Natural killer cell (primary cell): ENCODE results near the gene CRYZL1. TPM values are rescaled to one million over a fixed set of nuclear protein-coding genes. Genes with fewer than 3 reads are reported as not detected.

Experiments used
- ATAC-seq, 3 donors: fragments of 150-1000 bp in 2 of 3; fragments of 200-7000 bp in 1 of 3; cut with Tn5 transposase; 1 replicate in 1 of 3; 2 replicates in 2 of 3; pipeline ENCODE4 v1.10.0; 2021; ENCODE audit warnings: mild to moderate bottlenecking in 2 of 3, moderate library complexity in 2 of 3
- DNase-seq, 2 donors: peaks; one replicate each; pipeline versions ENCODE4 v3.0.0 to v3.0.0-alpha.2; 2013 to 2021; ENCODE audit warnings: mixed read lengths in 1 of 2
- H3K27ac ChIP-seq: one replicate; pipeline ENCODE4 v1.5.1; 2013; ENCODE audit warnings: mild to moderate bottlenecking, low read length
- H3K27me3 ChIP-seq: one replicate; pipeline ENCODE4 v1.6.1; 2013; ENCODE audit warnings: low read length; ENCODE audit not compliant: control insufficient read depth, insufficient read depth
- H3K36me3 ChIP-seq: one replicate; pipeline ENCODE4 v1.6.1; 2013; ENCODE audit warnings: low read length; ENCODE audit not compliant: control insufficient read depth, insufficient read depth
- H3K4me1 ChIP-seq: one replicate; pipeline ENCODE4 v1.6.1; 2013; ENCODE audit warnings: low read length; ENCODE audit not compliant: control insufficient read depth, insufficient read depth
- H3K4me3 ChIP-seq: one replicate; pipeline ENCODE4 v1.5.1; 2013; ENCODE audit warnings: low read length
- H3K9me3 ChIP-seq: one replicate; pipeline ENCODE4 v1.6.1; 2013; ENCODE audit warnings: low read length; ENCODE audit not compliant: control insufficient read depth, insufficient read depth
- H3K27ac Mint-ChIP-seq, 2 donors: one replicate each; pipeline ENCODE4 v1.8.0; 2022; ENCODE audit warnings: mild to moderate bottlenecking in 2 of 2, mixed read lengths in 2 of 2, moderate library complexity in 1 of 2
- H3K27me3 Mint-ChIP-seq, 2 donors: one replicate each; pipeline ENCODE4 v1.8.0; 2022; ENCODE audit warnings: low read depth in 2 of 2, mixed read lengths in 2 of 2
- H3K36me3 Mint-ChIP-seq: one replicate; pipeline ENCODE4 v1.8.0; 2022; ENCODE audit warnings: mixed read lengths
- H3K4me1 Mint-ChIP-seq, 2 donors: one replicate each; pipeline ENCODE4 v1.8.0; 2022; ENCODE audit warnings: mixed read lengths in 2 of 2
- H3K4me3 Mint-ChIP-seq: one replicate; pipeline ENCODE4 v1.8.0; 2022; ENCODE audit warnings: mild to moderate bottlenecking, moderate library complexity, mixed read lengths
- H3K9me3 Mint-ChIP-seq, 2 donors: one replicate each; pipeline ENCODE4 v1.8.0; 2022; ENCODE audit warnings: mixed read lengths in 2 of 2
- CTCF ChIP-seq: fragments of 200-600 bp; IDR thresholded peaks from one replicate; pipeline ENCODE4 v1.8.0; 2022; ENCODE audit warnings: antibody characterized with exemption
- whole genome bisulfite sequencing: methylation state at CpG from one replicate; pipeline ENCODE4 v1.1.7; 2013; ENCODE audit warnings: missing lambda C conversion rate; ENCODE audit not compliant: insufficient coverage; 5-methylcytosine and 5-hydroxymethylcytosine counted together
- intact Hi-C: fragments of 100-400 bp; cut with micrococcal nuclease; formaldehyde crosslinking; loops from one replicate; pipeline ENCODE4 v1.14.2; 2022
- total RNA-seq, 4 donors: library from RNA; stranded (reverse); fragments of 120-200 nt in 1 of 4; gene quantifications; one replicate each; pipeline versions ENCODE4 v1.2.3 to v1.2.4, GENCODE V29; 2013 to 2022

Gene CRYZL1
- total RNA-seq, 3 donors from 2014 or later (not counting 1 experiment from before 2014, with no cell fraction given): 25.8 to 32.8 (median 30.0) TPM

- Mint-ChIP-seq H3K36me3 (peaks cover 24% of the 10 kb centered on the region), H3K27ac (peak overlapping the region; percentile 19 to 52), H3K4me1 (peaks cover 17 to 19% of the 10 kb centered on the region in 2 donors), H3K27me3 (no peaks in the 10 kb centered on the region), H3K9me3 (no peaks in the 10 kb centered on the region), H3K4me3 (no peak overlapping the region)
- 96% methylated on average over 3 of the region's 3 CpGs for WGBS
- no peaks in the 10 kb centered on the region for H3K27me3 ChIP-seq
- intact Hi-C loops: no loop called here
- no peak overlapping the region for H3K4me3 ChIP-seq
- peaks cover 92% of the 10 kb centered on the region for H3K36me3 ChIP-seq
- H3K27ac ChIP-seq: no peak overlapping the region
- no peaks in the 10 kb centered on the region for H3K4me1 ChIP-seq
- ATAC-seq: no peak
- H3K9me3 ChIP-seq: no peaks in the 10 kb centered on the region
- no peak for DNase-seq
- no peak for TF ChIP-seq CTCF
Observed at GRCh38 chr21:33572350-33572749, 69.2 kb downstream of the CRYZL1 start.

- DNase-seq (no peak), ATAC-seq (no peak)
- H3K36me3 ChIP-seq: peaks cover 85% of the 10 kb centered on the region
- H3K9me3 ChIP-seq: no peaks in the 10 kb centered on the region
- WGBS: 95% methylated on average over 5 of the region's 5 CpGs
- Mint-ChIP-seq H3K4me3 (no peak overlapping the region), H3K27me3 (no peaks in the 10 kb centered on the region), H3K9me3 (no peaks in the 10 kb centered on the region), H3K4me1 (peaks cover 11 to 19% of the 10 kb centered on the region in 2 donors), H3K27ac (peak overlapping the region; percentile 47 to 49), H3K36me3 (peaks cover 24% of the 10 kb centered on the region)
- H3K4me1 ChIP-seq: no peaks in the 10 kb centered on the region
- H3K27me3 ChIP-seq: no peaks in the 10 kb centered on the region
- intact Hi-C loops: no loop called here
- no peak overlapping the region for H3K4me3 ChIP-seq
- no peak overlapping the region for H3K27ac ChIP-seq
- TF ChIP-seq CTCF: no peak
Observed at GRCh38 chr21:33569991-33570390, 71.5 kb downstream of the CRYZL1 start.

GRCh38 chr21:33568448-33568847 is 73.1 kb downstream of the CRYZL1 start:
- no peaks in the 10 kb centered on the region for H3K9me3 ChIP-seq
- H3K4me3 Mint-ChIP-seq: no peak overlapping the region
- no peak for TF ChIP-seq CTCF
- ATAC-seq: no peak
- H3K36me3 ChIP-seq: peaks cover 78% of the 10 kb centered on the region
- no peak for DNase-seq
- no peaks in the 10 kb centered on the region for H3K4me1 ChIP-seq
- H3K27me3 Mint-ChIP-seq: no peaks in the 10 kb centered on the region
- H3K27ac Mint-ChIP-seq: peak overlapping the region; percentile 22 to 36
- intact Hi-C loops: no loop called here
- 100% methylated on average over 2 of the region's 2 CpGs for WGBS
- peaks cover 19 to 27% of the 10 kb centered on the region in 2 donors for H3K4me1 Mint-ChIP-seq
- H3K4me3 ChIP-seq: no peak overlapping the region
- no peaks in the 10 kb centered on the region for H3K9me3 Mint-ChIP-seq
- H3K27ac ChIP-seq: no peak overlapping the region
- H3K36me3 Mint-ChIP-seq: peaks cover 20% of the 10 kb centered on the region
- H3K27me3 ChIP-seq: no peaks in the 10 kb centered on the region

GRCh38 chr21:33567914-33568313 is 73.6 kb downstream of the CRYZL1 start:
- WGBS: 89% methylated on average over 6 of the region's 6 CpGs
- no peak overlapping the region for H3K27ac ChIP-seq
- Mint-ChIP-seq H3K4me3 (no peak overlapping the region), H3K27me3 (no peaks in the 10 kb centered on the region), H3K9me3 (no peaks in the 10 kb centered on the region), H3K4me1 (peaks cover 25 to 29% of the 10 kb centered on the region in 2 donors), H3K27ac (peak overlapping the region; percentile 22 to 36), H3K36me3 (peaks cover 20% of the 10 kb centered on the region)
- no peak overlapping the region for H3K4me3 ChIP-seq
- no peaks in the 10 kb centered on the region for H3K4me1 ChIP-seq
- H3K9me3 ChIP-seq: no peaks in the 10 kb centered on the region
- DNase-seq: no peak
- intact Hi-C loops: no loop called here
- ATAC-seq: no peak
- TF ChIP-seq CTCF: no peak
- no peaks in the 10 kb centered on the region for H3K27me3 ChIP-seq
- H3K36me3 ChIP-seq: peaks cover 76% of the 10 kb centered on the region
